Epithelial cell of esophagus (primary cell): ENCODE results near the gene C4orf17.

Experiments used
- DNase-seq: peaks from one replicate; pipeline ENCODE4 v3.0.0; 2010; ENCODE audit warnings: low read depth
- H3K4me3 ChIP-seq: 2 replicates; pipeline ENCODE4 v1.5.1; 2011; ENCODE audit warnings: mild to moderate bottlenecking, low read length, control low read depth
- TF ChIP-seq, protein P1 (sequence below): IDR thresholded peaks from 2 replicates; pipeline ENCODE4 v1.5.1; 2011; ENCODE audit warnings: low read depth, mild to moderate bottlenecking, low read length, control low read depth, inconsistent platforms; ENCODE audit not compliant: insufficient read depth; ENCODE audit errors: missing control alignments

The C4orf17 gene

DNA sequence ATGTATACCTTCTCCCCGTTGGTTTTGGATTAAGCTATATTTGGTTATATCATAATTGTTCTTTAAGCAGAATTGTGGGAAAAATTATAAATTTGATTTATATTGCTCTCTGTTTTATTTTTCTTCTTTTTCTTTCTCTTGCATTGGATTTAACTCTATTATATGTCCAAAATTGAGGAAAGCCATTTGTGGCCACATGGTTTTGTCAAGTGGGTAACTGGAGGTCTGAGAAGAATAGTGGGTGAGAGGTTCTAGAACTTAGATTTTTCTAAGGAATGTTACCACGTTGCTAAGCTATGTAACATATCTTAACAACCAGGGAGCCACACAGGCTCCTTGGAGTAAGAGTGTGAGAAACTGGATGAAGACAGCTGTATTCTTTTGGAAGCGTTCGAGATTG, at the start of gene C4orf17:
Gene C4orf17 (plus strand): TSS at position 301 of the 400 bp plus-strand sequence. CDS start 2,061 bp downstream, outside the sequence.
- no peak within 1 kb of the TSS for H3K4me3 ChIP-seq
- TF ChIP-seq, protein P1, sequence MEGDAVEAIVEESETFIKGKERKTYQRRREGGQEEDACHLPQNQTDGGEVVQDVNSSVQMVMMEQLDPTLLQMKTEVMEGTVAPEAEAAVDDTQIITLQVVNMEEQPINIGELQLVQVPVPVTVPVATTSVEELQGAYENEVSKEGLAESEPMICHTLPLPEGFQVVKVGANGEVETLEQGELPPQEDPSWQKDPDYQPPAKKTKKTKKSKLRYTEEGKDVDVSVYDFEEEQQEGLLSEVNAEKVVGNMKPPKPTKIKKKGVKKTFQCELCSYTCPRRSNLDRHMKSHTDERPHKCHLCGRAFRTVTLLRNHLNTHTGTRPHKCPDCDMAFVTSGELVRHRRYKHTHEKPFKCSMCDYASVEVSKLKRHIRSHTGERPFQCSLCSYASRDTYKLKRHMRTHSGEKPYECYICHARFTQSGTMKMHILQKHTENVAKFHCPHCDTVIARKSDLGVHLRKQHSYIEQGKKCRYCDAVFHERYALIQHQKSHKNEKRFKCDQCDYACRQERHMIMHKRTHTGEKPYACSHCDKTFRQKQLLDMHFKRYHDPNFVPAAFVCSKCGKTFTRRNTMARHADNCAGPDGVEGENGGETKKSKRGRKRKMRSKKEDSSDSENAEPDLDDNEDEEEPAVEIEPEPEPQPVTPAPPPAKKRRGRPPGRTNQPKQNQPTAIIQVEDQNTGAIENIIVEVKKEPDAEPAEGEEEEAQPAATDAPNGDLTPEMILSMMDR: no peak
- no peak for DNase-seq

DNA sequence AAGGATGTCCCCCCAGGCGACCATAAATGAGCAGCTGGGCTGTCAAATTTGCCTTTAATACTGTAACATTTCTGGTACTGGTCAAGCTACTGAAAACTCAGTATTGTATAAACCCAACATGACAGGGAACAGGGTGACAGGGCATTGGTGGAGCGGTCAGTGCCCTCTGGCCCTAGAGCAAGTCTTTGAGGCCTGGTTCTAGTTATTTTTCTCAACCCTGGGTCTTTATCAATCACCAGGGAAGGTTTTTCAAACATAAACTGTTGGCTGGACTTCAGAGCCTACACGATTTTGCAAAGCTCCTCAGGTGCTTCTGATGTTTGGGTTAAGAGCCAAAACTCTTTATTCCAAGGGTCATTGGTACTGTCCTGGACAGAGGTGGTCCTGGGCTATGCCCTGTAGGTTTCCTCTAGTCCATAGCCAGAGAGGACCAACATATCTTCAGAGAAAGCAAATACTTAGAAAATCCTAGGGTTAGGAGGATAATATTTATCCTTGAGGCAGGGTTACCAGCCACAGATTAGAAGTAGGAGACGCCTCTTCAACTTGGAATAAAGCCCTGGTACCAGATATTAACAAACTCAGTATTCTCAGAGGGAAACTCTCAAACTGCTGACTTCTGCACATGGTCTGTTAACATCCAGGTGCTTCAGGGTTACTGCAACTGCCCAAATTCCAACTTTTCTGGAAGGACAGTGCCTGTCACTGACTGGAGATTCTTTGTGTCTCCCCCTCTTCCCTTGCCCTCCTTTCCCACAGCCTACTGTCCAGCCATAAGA, 49.0 kb upstream of the C4orf17 start:
- no peak for DNase-seq
- H3K4me3 ChIP-seq: no peak overlapping the region
- TF ChIP-seq, protein P1: no peak

DNA sequence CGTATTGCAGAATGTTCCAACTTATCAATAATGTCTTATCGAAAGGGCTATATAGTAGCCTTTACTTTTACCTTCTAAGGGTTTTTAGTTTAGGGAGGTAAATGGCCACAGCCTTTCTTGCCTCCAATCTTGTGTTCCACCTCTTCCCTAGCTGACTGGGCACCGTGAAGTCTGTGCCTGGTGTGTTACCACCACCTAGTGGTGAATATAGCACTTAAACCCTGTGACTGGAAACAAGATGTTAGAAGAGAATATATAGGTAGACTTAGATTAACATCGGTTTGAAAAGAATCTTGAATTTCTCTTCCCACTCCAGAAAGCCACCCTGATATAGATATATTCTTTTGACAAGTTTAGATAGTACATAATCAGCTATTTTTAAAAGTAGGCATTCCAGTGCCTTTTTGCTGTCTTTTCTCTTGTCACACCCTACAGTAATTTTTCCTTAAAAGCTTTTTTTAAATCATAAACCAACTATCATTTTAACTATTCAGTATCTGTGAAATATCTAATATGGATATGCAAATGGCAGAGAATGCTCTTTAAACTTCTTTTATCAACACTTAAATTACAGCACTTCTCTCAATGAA, 47.9 kb upstream of the C4orf17 start:
- TF ChIP-seq, protein P1: peak; percentile 88
- H3K4me3 ChIP-seq: no peak overlapping the region

DNA sequence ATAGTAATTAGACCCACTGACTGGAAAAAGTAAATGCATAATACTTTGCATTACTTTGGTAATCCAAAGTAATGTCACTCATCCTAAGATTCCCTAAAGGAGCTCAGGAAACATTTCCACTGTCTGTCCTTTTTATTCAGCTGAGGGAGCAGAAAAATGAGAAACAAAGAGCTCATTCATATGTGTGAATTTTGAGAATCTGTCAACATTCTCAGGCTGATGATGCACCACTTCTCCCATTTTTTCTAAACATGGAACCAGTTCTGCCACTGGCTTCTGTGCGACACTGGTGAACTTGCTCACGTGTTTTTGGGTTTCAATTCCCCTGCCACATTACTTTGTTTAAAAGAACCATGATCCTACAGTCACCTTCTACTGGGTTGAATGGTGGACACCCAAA, 47.3 kb upstream of the C4orf17 start:
- H3K4me3 ChIP-seq: no peak overlapping the region
- DNase-seq: peak; percentile 28
- TF ChIP-seq, protein P1: no peak

More for the DNA sequence above, 47.9 kb upstream of the C4orf17 start:
- DNase-seq: peak; percentile 86

DNA sequence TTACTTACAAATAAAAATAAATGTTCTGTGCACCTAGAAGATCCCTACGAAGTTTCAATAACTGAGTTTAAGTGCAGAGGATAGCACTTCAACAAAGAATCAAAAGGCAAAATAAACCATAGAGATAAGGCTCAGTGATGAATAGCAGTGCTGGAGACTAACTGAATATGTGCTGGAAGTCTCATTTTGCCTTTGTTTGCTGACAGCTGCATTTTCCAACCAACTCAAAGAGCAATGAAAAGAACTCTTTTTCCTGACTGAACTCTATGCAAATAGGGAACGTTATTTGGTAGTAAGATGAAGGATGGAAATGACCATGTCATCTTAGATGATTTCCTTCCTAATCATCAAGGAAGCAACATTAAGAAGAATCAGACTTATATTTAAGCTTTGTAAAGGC, 42.9 kb upstream of the C4orf17 start:
- no peak overlapping the region for H3K4me3 ChIP-seq
- no peak for DNase-seq
- TF ChIP-seq, protein P1: no peak

DNA sequence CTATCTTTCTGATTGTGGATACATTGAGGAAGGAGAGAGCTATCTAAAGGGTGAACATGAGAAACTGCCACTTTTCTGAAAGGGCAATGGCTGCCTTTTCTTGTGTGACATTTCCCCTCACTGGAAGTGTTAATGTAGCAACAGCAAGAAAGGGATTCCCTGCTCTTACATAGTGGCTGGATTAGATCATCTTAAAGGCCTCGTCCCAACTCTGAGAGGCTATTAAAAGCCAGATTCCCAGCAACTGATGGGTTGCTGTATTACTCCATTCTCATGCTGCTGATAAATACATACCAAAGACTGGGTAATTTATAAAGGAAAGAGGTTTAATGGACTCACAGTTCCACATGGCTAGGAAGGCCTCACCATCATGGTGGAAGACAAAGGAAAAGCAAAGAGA, 41.9 kb upstream of the C4orf17 start:
- no peak overlapping the region for H3K4me3 ChIP-seq
- TF ChIP-seq, protein P1: no peak
- no peak for DNase-seq
